IMR-90 (cell line): Measurements from ENCODE around the gene PIAS1. TPM values are rescaled to one million over a fixed set of nuclear protein-coding genes. Genes with fewer than 3 reads are reported as not detected.

ENCODE experiments used
- ATAC-seq: fragments of 200-7000 bp; cut with Tn5 transposase; 2 replicates; pipeline ENCODE4 v1.9.1; 2020; ENCODE audit warnings: low read depth, mild to moderate bottlenecking, moderate library complexity
- BruUV-seq: library from RNA; stranded (reverse); fragments of 400-500 nt; replicated peaks from 2 replicates; lab custom pipeline; 2021; lab: Mats Ljungman, UMichigan
- CTCF ChIA-PET: fragments of 300-600 bp; formaldehyde crosslinking; extraction: SDS; loops from one replicate; lab custom pipeline; 2021; ENCODE audit warnings: antibody characterized with exemption; lab: Yijun Ruan, JAX
- POLR2A ChIA-PET: fragments of 300-600 bp; sonication (Branson Sonifier 250); formaldehyde crosslinking; loops from one replicate; lab custom pipeline; 2022; ENCODE audit warnings: antibody characterized with exemption; ENCODE audit not compliant: unreplicated experiment; lab: Charles Lee
- DNase-seq: peaks from one replicate; pipeline ENCODE4 v3.0.0; 2013
- H2AFZ ChIP-seq: replicated peaks from 2 replicates; pipeline ENCODE3; 2013; ENCODE audit warnings: low read length, mild to moderate bottlenecking; ENCODE audit not compliant: poor library complexity
- H2AK5ac ChIP-seq: 2 replicates; pipeline ENCODE4 v1.6.1; 2013; ENCODE audit warnings: low read depth, low read length, inconsistent platforms
- H2AK9ac ChIP-seq: replicated peaks from 2 replicates; pipeline ENCODE3; 2013; ENCODE audit warnings: mild to moderate bottlenecking, low read depth, low read length, moderate library complexity; ENCODE audit not compliant: poor library complexity
- H2BK120ac ChIP-seq: 2 replicates; pipeline ENCODE4 v1.6.1; 2013; ENCODE audit warnings: low read depth, low read length, inconsistent platforms
- H2BK15ac ChIP-seq: 3 replicates; pipeline ENCODE4 v1.6.1; 2013; ENCODE audit warnings: low read depth, low read length, inconsistent platforms
- H2BK20ac ChIP-seq: 2 replicates; pipeline ENCODE4 v1.6.1; 2013; ENCODE audit warnings: low read depth, mild to moderate bottlenecking, inconsistent platforms, low read length, moderate library complexity
- H2BK5ac ChIP-seq: 2 replicates; pipeline ENCODE4 v1.6.1; 2013; ENCODE audit warnings: mild to moderate bottlenecking, low read depth, low read length, inconsistent platforms; ENCODE audit not compliant: poor library complexity, severe bottlenecking
- H3K14ac ChIP-seq: replicated peaks from 2 replicates; pipeline ENCODE4 v1.6.1; 2013; ENCODE audit warnings: low read depth, low read length, inconsistent platforms
- H3K18ac ChIP-seq: 2 replicates; pipeline ENCODE4 v1.6.1; 2013; ENCODE audit warnings: low read depth, low read length, control low read depth
- H3K23ac ChIP-seq: 2 replicates; pipeline ENCODE4 v1.6.1; 2013; ENCODE audit warnings: low read depth, low read length, inconsistent platforms
- H3K27ac ChIP-seq: 2 replicates; pipeline ENCODE4 v1.5.1; 2013; ENCODE audit warnings: mild to moderate bottlenecking, control low read depth, low read length; ENCODE audit not compliant: insufficient read depth
- H3K27me3 ChIP-seq: 2 replicates; pipeline ENCODE4 v1.6.1; 2013; ENCODE audit warnings: low read length; ENCODE audit not compliant: control insufficient read depth, insufficient read depth
- H3K36me3 ChIP-seq: 2 replicates; pipeline ENCODE4 v1.6.1; 2013; ENCODE audit warnings: low read length, mixed read lengths; ENCODE audit not compliant: control insufficient read depth, insufficient read depth
- H3K4ac ChIP-seq: 2 replicates; pipeline ENCODE4 v1.6.1; 2013; ENCODE audit warnings: low read depth, low read length, inconsistent platforms
- H3K4me1 ChIP-seq: 2 replicates; pipeline ENCODE4 v1.6.1; 2013; ENCODE audit warnings: low read length, mixed read lengths; ENCODE audit not compliant: control insufficient read depth, insufficient read depth
- H3K4me2 ChIP-seq: 2 replicates; pipeline ENCODE4 v1.6.1; 2013; ENCODE audit warnings: low read depth, mild to moderate bottlenecking, control low read depth, low read length, moderate library complexity
- H3K4me3 ChIP-seq: 2 replicates; pipeline ENCODE4 v1.5.1; 2013; ENCODE audit warnings: low read depth, mild to moderate bottlenecking, control low read depth, low read length, moderate library complexity; ENCODE audit not compliant: insufficient read depth
- H3K56ac ChIP-seq: 2 replicates; pipeline ENCODE4 v1.6.1; 2013; ENCODE audit warnings: low read length, inconsistent platforms; ENCODE audit not compliant: insufficient read depth; ENCODE audit errors: extremely low read depth
- H3K79me1 ChIP-seq, 2 experiments: 2 replicates each; pipeline ENCODE4 v1.6.1; 2013; ENCODE audit warnings: low read length in 2 of 2, inconsistent platforms in 1 of 2, low read depth in 1 of 2
- H3K9ac ChIP-seq: 2 replicates; pipeline ENCODE4 v1.6.1; 2013; ENCODE audit warnings: low read depth, low read length, control low read depth
- H3K9me1 ChIP-seq: 2 replicates; pipeline ENCODE4 v1.6.1; 2013; ENCODE audit warnings: low read length, inconsistent platforms; ENCODE audit not compliant: insufficient read depth
- H3K9me3 ChIP-seq: 2 replicates; pipeline ENCODE4 v1.6.1; 2013; ENCODE audit warnings: low read length; ENCODE audit not compliant: control insufficient read depth, insufficient read depth
- H4K20me1 ChIP-seq: 2 replicates; pipeline ENCODE4 v1.6.1; 2013; ENCODE audit warnings: low read length, inconsistent platforms; ENCODE audit not compliant: insufficient read depth
- H4K5ac ChIP-seq: 2 replicates; pipeline ENCODE4 v1.6.1; 2013; ENCODE audit warnings: mild to moderate bottlenecking, low read depth, low read length, control low read depth
- H4K8ac ChIP-seq, 2 experiments: 2 replicates each; pipeline ENCODE4 v1.6.1; 2013; ENCODE audit warnings: low read depth in 2 of 2, low read length in 2 of 2, control low read depth in 1 of 2, inconsistent platforms in 1 of 2
- H4K91ac ChIP-seq: 2 replicates; pipeline ENCODE4 v1.6.1; 2013; ENCODE audit warnings: low read depth, low read length, inconsistent platforms; ENCODE audit not compliant: insufficient read depth
- SMC3 ChIP-seq: fragments of 150-350 bp; IDR thresholded peaks from 2 replicates; pipeline ENCODE4 v1.6.1; 2016; ENCODE audit warnings: low read depth, mild to moderate bottlenecking, antibody characterized with exemption, low read length, moderate library complexity
- WGBS, 2 experiments: methylation state at CpG; one replicate each; pipeline versions ENCODE4 v1.1.5 to v1.1.7; 2013; ENCODE audit warnings: missing lambda C conversion rate in 2 of 2; ENCODE audit not compliant: insufficient read length in 1 of 2; ENCODE audit errors: extremely low coverage in 2 of 2; 5-methylcytosine and 5-hydroxymethylcytosine counted together
- dilution Hi-C: fragments of 300-500 bp; cut with HindIII; formaldehyde crosslinking; loops from one replicate; pipeline ENCODE4 v1.14.3; 2018; ENCODE audit warnings: low sequenced_read_pairs; ENCODE audit not compliant: unreplicated experiment
- in situ Hi-C: fragments of 300-500 bp; cut with MboI; formaldehyde crosslinking; loops from 3 replicates; pipeline ENCODE4 v1.14.3; 2019; ENCODE audit warnings: low sequenced_read_pairs, inconsistent platforms, mixed read lengths
- intact Hi-C: fragments of 100-400 bp; cut with micrococcal nuclease; formaldehyde crosslinking; loops from 2 replicates; pipeline ENCODE4 v1.10.0; 2022
- polyA plus RNA-seq, 3 experiments: library from polyadenylated mRNA; depleted of rRNA; stranded (reverse); fragments of >200 nt; gene quantifications; 2 replicates each; pipeline ENCODE4 v1.2.3, GENCODE V29; 2012; ENCODE audit warnings: low replicate concordance in 1 of 3
- total RNA-seq: library from RNA; depleted of rRNA; stranded (reverse); fragments of >200 nt; gene quantifications from 2 replicates; pipeline ENCODE4 v1.2.3, GENCODE V29; 2012

PIAS1 gene
- total and polyA plus RNA-seq, 2 of the 4 experiments (the other 2 are of a cell fraction): 20.0 to 63.6 TPM

DNA sequence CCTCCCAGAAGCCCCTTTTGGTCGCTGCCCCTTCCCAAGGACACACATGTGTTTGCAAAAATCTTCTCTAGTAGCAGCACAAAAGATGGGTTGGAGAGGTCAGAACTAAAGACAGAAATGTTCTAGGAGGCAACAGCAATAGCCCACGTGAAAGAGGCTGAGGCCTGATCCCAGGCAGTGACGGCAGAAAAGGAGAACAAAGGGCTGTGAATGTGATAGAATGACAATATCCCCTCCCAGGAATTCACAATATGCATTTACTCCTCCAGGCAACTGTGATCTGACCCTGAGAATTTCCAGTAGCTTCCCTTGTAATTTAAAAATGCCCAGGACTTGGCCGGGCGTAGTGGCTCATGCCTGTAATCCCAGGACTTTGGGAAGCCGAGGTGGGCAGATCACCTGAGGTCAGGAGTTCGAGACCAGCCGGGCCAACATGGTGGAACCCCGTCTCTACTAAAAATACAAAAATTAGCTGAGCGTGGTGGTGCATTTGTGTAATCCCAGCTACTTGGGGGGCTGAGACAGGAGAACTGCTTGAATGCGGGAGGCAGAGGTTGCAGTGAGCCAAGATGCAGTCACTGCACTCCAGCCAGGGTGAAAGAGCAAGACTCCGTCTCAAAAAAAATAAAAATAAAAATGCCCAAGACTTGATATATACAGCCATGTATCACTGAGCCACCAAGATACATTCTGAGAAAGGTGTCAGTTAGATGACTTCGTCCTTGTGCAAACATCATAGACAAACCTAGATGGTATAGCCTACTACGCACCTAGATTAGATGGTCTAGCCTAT, 43.6 kb upstream of the PIAS1 start:
- Histone ChIP-seq H3K79me1 (no peaks in the 10 kb centered on the region), H3K9me3 (no peaks in the 10 kb centered on the region), H3K27ac (no peak overlapping the region), H3K4me1 (no peaks in the 10 kb centered on the region), H3K4me3 (no peak overlapping the region), H2BK120ac (no peak overlapping the region), H2BK20ac (no peak overlapping the region), H3K4me2 (no peak overlapping the region), H2BK15ac (no peak overlapping the region), H2AK9ac (no peak overlapping the region), H3K23ac (no peak overlapping the region), H3K36me3 (no peaks in the 10 kb centered on the region), H3K4ac (no peak overlapping the region), H3K56ac (no peak overlapping the region), H4K20me1 (no peaks in the 10 kb centered on the region), H4K91ac (no peak overlapping the region), H3K9ac (no peak overlapping the region), H2BK5ac (no peak overlapping the region), H2AK5ac (no peak overlapping the region), H3K18ac (no peak overlapping the region), H3K27me3 (peaks cover 28% of the 10 kb centered on the region), H3K14ac (no peak overlapping the region), H4K5ac (no peak overlapping the region), H2AFZ (no peak overlapping the region), H4K8ac (no peak overlapping the region), H3K9me1 (no peaks in the 10 kb centered on the region)
- CTCF ChIA-PET: no interaction called here
- intact Hi-C loops (no loop called here), dilution Hi-C loops (no loop called here), in situ Hi-C loops (no loop called here)
- no peak for ATAC-seq
- POLR2A ChIA-PET: no interaction called here
- no TSS peak for BruUV-seq
- no CpG with 5 or more reads among the region's 14 CpGs for WGBS, 2 experiments
- no peak for DNase-seq
- no peak for TF ChIP-seq SMC3
